HEK293T (cell line): Measurements from ENCODE around the gene PSMB4.

Experiments used
- CTCF ChIA-PET: fragments of 350-600 bp; formaldehyde crosslinking; extraction: SDS; loops from one replicate; lab custom pipeline; 2021; ENCODE audit warnings: antibody characterized with exemption, inconsistent platforms; lab: Yijun Ruan, JAX
- POLR2A ChIA-PET: fragments of 350-600 bp; formaldehyde crosslinking; extraction: SDS; loops from one replicate; lab custom pipeline; 2020; ENCODE audit warnings: antibody characterized with exemption, inconsistent platforms; lab: Yijun Ruan, JAX
- DNase-seq: peaks from one replicate; pipeline ENCODE4 v3.0.0; 2012; ENCODE audit warnings: mixed read lengths; ENCODE audit errors: extremely low spot score
- ARNT ChIP-seq: fragments of 450-650 bp; IDR thresholded peaks from 2 replicates; pipeline ENCODE4 v1.6.1; 2017; ENCODE audit warnings: mild to moderate bottlenecking
- BHLHE40 ChIP-seq: fragments of 450-650 bp; IDR thresholded peaks from 2 replicates; pipeline ENCODE4 v1.6.1; 2016; ENCODE audit warnings: mild to moderate bottlenecking, moderate library complexity, borderline replicate concordance
- CTBP1 ChIP-seq: fragments of 450-650 bp; IDR thresholded peaks from 2 replicates; pipeline ENCODE4 v1.6.1; 2016; ENCODE audit warnings: borderline replicate concordance
- ELF4 ChIP-seq: fragments of 450-650 bp; IDR thresholded peaks from 2 replicates; pipeline ENCODE4 v1.6.1; 2017; ENCODE audit warnings: antibody characterized with exemption
- FOXA1 ChIP-seq: fragments of 450-650 bp; IDR thresholded peaks from 2 replicates; pipeline ENCODE4 v1.6.1; 2016; ENCODE audit warnings: mild to moderate bottlenecking
- FOXK2 ChIP-seq: fragments of 450-650 bp; IDR thresholded peaks from 2 replicates; pipeline ENCODE4 v1.6.1; 2016; ENCODE audit warnings: mild to moderate bottlenecking
- FOXM1 ChIP-seq: fragments of 450-650 bp; IDR thresholded peaks from 2 replicates; pipeline ENCODE4 v1.6.1; 2017; ENCODE audit warnings: mild to moderate bottlenecking, borderline replicate concordance
- HDGF ChIP-seq: fragments of 450-650 bp; IDR thresholded peaks from 2 replicates; pipeline ENCODE4 v1.6.1; 2017; ENCODE audit warnings: antibody characterized with exemption, borderline replicate concordance
- L3MBTL2 ChIP-seq: fragments of 450-650 bp; conservative IDR thresholded peaks from 2 replicates; pipeline ENCODE4 v1.6.1; 2016; ENCODE audit warnings: mild to moderate bottlenecking
- LEF1 ChIP-seq: fragments of 450-650 bp; IDR thresholded peaks from 2 replicates; pipeline ENCODE4 v1.6.1; 2017; ENCODE audit warnings: mild to moderate bottlenecking, borderline replicate concordance
- NFRKB ChIP-seq: fragments of 450-650 bp; IDR thresholded peaks from 2 replicates; pipeline ENCODE4 v1.6.1; 2016; ENCODE audit warnings: mild to moderate bottlenecking, moderate library complexity
- SP1 ChIP-seq: fragments of 450-650 bp; IDR thresholded peaks from 2 replicates; pipeline ENCODE4 v1.6.1; 2017
- SUZ12 ChIP-seq: fragments of 450-650 bp; IDR thresholded peaks from 2 replicates; pipeline ENCODE4 v1.6.1; 2016; ENCODE audit warnings: mild to moderate bottlenecking
- TARDBP ChIP-seq: fragments of 450-650 bp; IDR thresholded peaks from 2 replicates; pipeline ENCODE4 v1.6.1; 2016
- ZNF384 ChIP-seq: fragments of 450-650 bp; IDR thresholded peaks from 2 replicates; pipeline ENCODE4 v1.6.1; 2016
- TF ChIP-seq, protein P1 (sequence below): fragments of 450-650 bp; IDR thresholded peaks from 2 replicates; pipeline ENCODE4 v1.6.1; 2016

PSMB4 gene

DNA sequence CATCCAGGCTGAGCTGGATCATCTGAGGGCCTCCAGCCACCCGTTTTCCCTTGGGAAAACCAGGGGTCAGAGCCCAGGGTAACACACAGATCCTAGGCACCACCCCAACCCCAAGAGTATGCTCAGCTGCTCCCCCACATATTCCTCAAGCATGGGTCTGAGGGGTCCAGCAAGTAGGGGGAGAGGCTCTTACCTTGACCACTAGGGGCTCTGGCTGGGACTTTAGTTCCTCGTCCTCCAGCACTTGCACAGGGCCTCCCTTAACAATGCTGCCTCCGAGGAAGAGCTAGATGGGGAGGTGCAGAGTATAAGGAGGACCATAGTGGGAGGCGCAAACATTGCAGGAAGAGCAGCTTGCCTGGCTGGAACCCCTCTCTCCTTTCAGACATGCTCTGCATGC lies 34.4 kb upstream of the PSMB4 start:
- CTCF ChIA-PET = interaction anchor here (0.8 kb wide), 1 partner anchor 59 kb away, joined by 3 read pairs; no protein-coding TSS in a partner anchor

DNA sequence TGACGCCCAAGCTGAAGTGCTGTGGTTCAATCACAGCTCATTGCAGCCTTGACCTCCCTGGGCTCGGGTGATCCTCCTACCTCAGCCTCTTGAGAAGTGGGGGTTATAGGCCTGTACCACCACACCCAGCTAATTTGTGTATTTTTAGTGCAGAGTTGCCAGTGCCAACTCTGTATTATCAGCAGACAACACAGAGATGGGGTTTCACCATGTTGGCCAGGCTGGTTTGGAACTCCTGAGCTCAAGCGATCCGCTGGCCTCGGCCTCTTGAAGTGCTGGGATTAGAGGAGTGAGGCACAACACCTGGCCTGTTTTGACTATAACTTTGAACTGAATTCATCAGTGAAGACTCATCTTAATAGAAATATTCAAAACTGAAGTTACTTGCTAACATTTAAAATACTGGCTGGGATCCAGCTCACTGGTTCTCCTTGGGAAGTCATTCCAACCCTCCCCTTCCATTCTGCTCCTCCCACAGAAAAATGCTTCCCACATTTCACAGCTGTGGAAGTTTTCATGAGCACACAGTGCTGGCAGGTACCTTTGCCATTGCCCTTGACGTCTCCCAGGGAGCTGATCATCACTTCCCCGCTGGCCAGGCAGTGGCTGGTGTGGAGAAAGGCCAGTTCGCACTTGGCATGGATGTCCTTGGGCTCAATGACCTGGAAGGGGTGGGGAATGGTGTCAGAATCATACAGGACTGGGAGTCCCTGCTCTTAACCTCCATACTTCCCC lies 31.5 kb upstream of the PSMB4 start:
- CTCF ChIA-PET = no interaction called here
- TF ChIP-seq L3MBTL2 (no peak), BHLHE40 (no peak), CTBP1 (no peak), ARNT (no peak), HDGF (no peak), FOXK2 (no peak), SUZ12 (no peak), FOXA1 (no peak), FOXM1 (no peak), ELF4 (no peak), ZNF384 (no peak), SP1 (no peak)
- TF ChIP-seq, protein P1, sequence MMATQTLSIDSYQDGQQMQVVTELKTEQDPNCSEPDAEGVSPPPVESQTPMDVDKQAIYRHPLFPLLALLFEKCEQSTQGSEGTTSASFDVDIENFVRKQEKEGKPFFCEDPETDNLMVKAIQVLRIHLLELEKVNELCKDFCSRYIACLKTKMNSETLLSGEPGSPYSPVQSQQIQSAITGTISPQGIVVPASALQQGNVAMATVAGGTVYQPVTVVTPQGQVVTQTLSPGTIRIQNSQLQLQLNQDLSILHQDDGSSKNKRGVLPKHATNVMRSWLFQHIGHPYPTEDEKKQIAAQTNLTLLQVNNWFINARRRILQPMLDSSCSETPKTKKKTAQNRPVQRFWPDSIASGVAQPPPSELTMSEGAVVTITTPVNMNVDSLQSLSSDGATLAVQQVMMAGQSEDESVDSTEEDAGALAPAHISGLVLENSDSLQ = no peak

More for the DNA sequence above, 34.4 kb upstream of the PSMB4 start:
- DNase-seq = no peak
- POLR2A ChIA-PET = no interaction called here
- TF ChIP-seq BHLHE40 (no peak), FOXK2 (no peak), LEF1 (no peak), TARDBP (no peak), L3MBTL2 (no peak), SUZ12 (no peak)
- TF ChIP-seq, protein P1 = no peak

DNA sequence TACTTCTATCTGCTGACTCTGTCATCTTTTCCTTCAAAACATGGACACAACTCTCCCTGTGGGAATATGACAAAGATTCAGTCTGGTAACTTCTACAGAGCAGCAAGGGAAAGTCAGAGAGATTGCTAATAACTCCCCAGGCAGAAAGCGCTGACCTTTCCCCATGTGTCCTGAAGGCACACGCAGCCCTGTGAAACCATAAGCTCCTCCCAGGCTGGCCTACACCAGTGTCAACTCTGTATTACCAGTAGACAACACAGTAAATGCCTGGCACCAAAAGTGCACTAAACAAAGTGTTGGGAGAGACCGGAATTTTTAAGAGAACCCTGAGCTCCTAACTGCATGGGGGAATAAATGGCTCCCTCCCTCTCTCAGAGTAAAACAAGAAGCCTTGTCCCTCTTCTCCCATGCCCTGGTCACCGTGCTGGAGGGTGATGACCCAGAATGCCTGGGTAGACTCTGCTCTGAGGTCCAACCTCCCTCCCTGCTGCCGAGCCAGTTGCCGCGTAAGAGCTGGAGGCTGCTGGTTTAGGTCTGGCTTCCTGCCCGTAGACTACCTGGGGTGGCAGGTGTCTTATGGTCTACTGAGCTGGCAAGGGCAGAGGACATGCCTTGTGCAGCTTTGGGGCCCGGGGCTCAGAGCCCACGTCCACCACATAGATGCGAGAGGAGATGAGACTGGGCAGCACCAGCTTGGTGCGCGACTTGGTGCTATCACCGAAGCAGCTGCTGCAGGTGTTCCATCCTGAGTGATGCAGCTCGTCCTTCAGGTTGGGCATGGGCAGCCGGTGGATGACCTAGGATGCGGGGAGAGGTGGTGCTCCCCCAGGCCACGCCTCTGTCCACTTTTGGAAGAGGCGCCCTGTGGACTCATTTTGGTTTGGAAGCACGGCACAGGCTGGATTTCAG lies 30.7 kb upstream of the PSMB4 start:
- no peak for DNase-seq
- TF ChIP-seq FOXM1 = no peak
- no peak for TF ChIP-seq L3MBTL2
- no peak for TF ChIP-seq SP1
- TF ChIP-seq FOXA1 = no peak
- TF ChIP-seq ZNF384 = no peak
- no peak for TF ChIP-seq SUZ12
- TF ChIP-seq CTBP1 = no peak
- TF ChIP-seq, protein P1 = no peak
- TF ChIP-seq ELF4 = no peak
- TF ChIP-seq TARDBP = no peak
- TF ChIP-seq LEF1 = no peak
- TF ChIP-seq HDGF = no peak
- TF ChIP-seq FOXK2 = no peak
- TF ChIP-seq BHLHE40 = no peak
- no peak for TF ChIP-seq ARNT
- ChIA-PET POLR2A (interaction anchor here (1.5 to 2.4 kb wide), 4 partner anchors 9 to 41 kb away, joined by 4 to 11 read pairs (median 5); partner anchors contain the start of genes PI4KB, PSMB4 and RFX5), CTCF (interaction anchor here (0.6 kb wide), 1 partner anchor 11 kb away, joined by 3 read pairs; no protein-coding TSS in a partner anchor)

More for the DNA sequence above, 31.5 kb upstream of the PSMB4 start:
- POLR2A ChIA-PET = interaction anchor here (0.6 to 2.4 kb wide), 5 partner anchors 8 to 67 kb away, joined by 3 to 11 read pairs (median 4); partner anchors contain the start of genes PI4KB, PSMB4 and RFX5
- DNase-seq = no peak

DNA sequence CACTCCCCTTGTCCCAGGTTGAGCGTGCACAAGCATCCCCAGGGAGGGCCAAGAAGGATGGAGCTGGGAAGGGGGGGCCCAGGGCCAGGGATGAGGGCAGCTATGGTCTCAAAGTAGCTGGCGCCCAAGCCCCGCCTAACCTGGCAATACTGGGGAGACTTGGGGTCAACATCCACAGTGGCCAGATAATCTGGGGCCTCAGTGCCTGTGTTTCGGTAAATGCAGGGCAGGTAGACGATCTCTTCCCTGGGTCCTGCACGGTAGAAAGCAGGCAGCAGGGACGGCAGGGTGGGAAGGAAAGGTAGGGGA lies 30.1 kb upstream of the PSMB4 start:
- TF ChIP-seq ARNT (no peak), FOXA1 (no peak), FOXM1 (no peak), TARDBP (no peak), HDGF (no peak), L3MBTL2 (no peak), FOXK2 (no peak), ZNF384 (no peak), LEF1 (no peak)
- TF ChIP-seq, protein P1 = no peak
- DNase-seq = no peak
- CTCF ChIA-PET = no interaction called here
- POLR2A ChIA-PET = interaction anchor here (1.0 to 1.5 kb wide), 2 partner anchors 24 to 42 kb away, joined by 3 to 4 read pairs; partner anchors contain the start of gene PI4KB

DNA sequence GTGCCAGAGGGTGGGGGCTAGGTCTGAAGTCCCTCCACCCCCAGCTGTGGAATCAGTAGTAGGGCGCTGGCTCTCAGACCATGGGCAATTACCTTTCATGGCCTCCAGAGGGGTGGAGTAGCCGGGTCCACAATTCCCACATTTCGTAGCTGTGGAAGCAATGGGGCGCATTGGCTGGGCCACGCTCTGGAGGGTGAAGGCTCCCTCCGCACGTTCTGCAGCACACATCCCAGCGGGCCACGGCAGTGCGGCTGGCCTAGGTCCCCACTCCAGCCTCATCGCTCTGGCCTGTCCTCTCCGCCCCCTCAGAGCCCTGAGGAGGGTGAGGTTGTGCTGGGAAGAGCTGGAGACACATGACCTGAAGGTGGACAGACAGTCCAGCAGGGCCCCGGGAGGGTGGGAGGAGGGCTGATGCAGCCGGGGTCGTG lies 29.7 kb upstream of the PSMB4 start:
- TF ChIP-seq FOXM1 = no peak
- TF ChIP-seq BHLHE40 = no peak
- no peak for TF ChIP-seq TARDBP
- TF ChIP-seq, protein P1 = no peak
- no peak for TF ChIP-seq L3MBTL2
- no peak for TF ChIP-seq ELF4
- no peak for TF ChIP-seq ZNF384
- no peak for TF ChIP-seq CTBP1
- no peak for TF ChIP-seq SUZ12
- TF ChIP-seq LEF1 = no peak
- TF ChIP-seq HDGF = no peak
- TF ChIP-seq NFRKB = no peak
- no peak for TF ChIP-seq ARNT
- CTCF ChIA-PET = interaction anchor here (0.6 to 1.1 kb wide), 3 partner anchors 14 to 610 kb away, joined by 3 to 4 read pairs (median 3); no protein-coding TSS in a partner anchor
- POLR2A ChIA-PET = interaction anchor here (0.8 to 1.2 kb wide), 3 partner anchors 25 to 43 kb away, joined by 3 read pairs; partner anchors contain the start of genes PI4KB and PSMB4
- DNase-seq = peak; percentile 16
